Neural progenitor cell (in vitro differentiated cells): ENCODE measurements around the gene COQ2. TPM values are rescaled to one million over a fixed set of nuclear protein-coding genes. Genes with fewer than 3 reads are reported as not detected.

Experiments used
- DNase-seq: peaks from one replicate; pipeline ENCODE4 v3.0.0-alpha.2; 2016; ENCODE audit warnings: low spot score
- H2AFZ ChIP-seq: fragments of 200-600 bp; sonication (generic); replicated peaks from 2 replicates; pipeline ENCODE4 v1.6.1; 2016; ENCODE audit warnings: antibody characterized with exemption
- H3F3A ChIP-seq: fragments of 200-600 bp; sonication (generic); 2 replicates; pipeline ENCODE4 v1.6.1; 2016; ENCODE audit warnings: antibody characterized with exemption, low read depth
- H3K27ac ChIP-seq: fragments of 200-600 bp; sonication (generic); 2 replicates; pipeline ENCODE4 v1.5.1; 2016; ENCODE audit warnings: mild to moderate bottlenecking
- H3K27me3 ChIP-seq: fragments of 200-600 bp; sonication (generic); 2 replicates; pipeline ENCODE4 v1.6.1; 2016; ENCODE audit warnings: mild to moderate bottlenecking, moderate library complexity
- H3K36me3 ChIP-seq: fragments of 200-600 bp; sonication (generic); 2 replicates; pipeline ENCODE4 v1.5.1; 2016
- H3K4me1 ChIP-seq: fragments of 200-600 bp; sonication (generic); 2 replicates; pipeline ENCODE4 v1.6.1; 2016; ENCODE audit warnings: mixed run types
- H3K4me2 ChIP-seq: fragments of 200-600 bp; sonication (generic); 2 replicates; pipeline ENCODE4 v1.6.1; 2016
- H3K4me3 ChIP-seq: fragments of 200-600 bp; sonication (generic); 2 replicates; pipeline ENCODE4 v1.5.1; 2016
- H3K79me2 ChIP-seq: fragments of 200-600 bp; sonication (generic); 2 replicates; pipeline ENCODE4 v1.6.1; 2016; ENCODE audit warnings: low read depth
- H3K9ac ChIP-seq: fragments of 200-600 bp; sonication (generic); 2 replicates; pipeline ENCODE4 v1.6.1; 2016
- H3K9me3 ChIP-seq: fragments of 200-600 bp; sonication (generic); 2 replicates; pipeline ENCODE4 v1.5.1; 2016; ENCODE audit warnings: low read depth
- H4K20me1 ChIP-seq: fragments of 200-600 bp; sonication (generic); 2 replicates; pipeline ENCODE4 v1.6.1; 2016; ENCODE audit warnings: low read depth
- H3K27ac Mint-ChIP-seq: 3 replicates; pipeline ENCODE4 v1.8.0; 2021; ENCODE audit warnings: mixed read lengths
- H3K27me3 Mint-ChIP-seq: 2 replicates; pipeline ENCODE4 v1.8.0; 2022; ENCODE audit warnings: low read depth, mild to moderate bottlenecking, inconsistent platforms, moderate library complexity, mixed read lengths; ENCODE audit not compliant: insufficient read depth
- H3K36me3 Mint-ChIP-seq: 3 replicates; pipeline ENCODE4 v1.8.0; 2021; ENCODE audit warnings: mixed read lengths
- H3K4me1 Mint-ChIP-seq: 3 replicates; pipeline ENCODE4 v1.8.0; 2021; ENCODE audit warnings: mixed read lengths
- H3K4me3 Mint-ChIP-seq: 3 replicates; pipeline ENCODE4 v1.8.0; 2021; ENCODE audit warnings: mild to moderate bottlenecking, moderate library complexity, mixed read lengths
- H3K9me3 Mint-ChIP-seq: 3 replicates; pipeline ENCODE4 v1.8.0; 2020; ENCODE audit warnings: mixed read lengths
- EZH2 ChIP-seq: fragments of 200-600 bp; sonication (generic); IDR thresholded peaks from 2 replicates; pipeline ENCODE4 v1.6.1; 2017; ENCODE audit warnings: antibody characterized with exemption, mild to moderate bottlenecking, moderate library complexity
- EZH2phosphoT487 ChIP-seq: fragments of 200-600 bp; sonication (generic); IDR thresholded peaks from 2 replicates; pipeline ENCODE4 v1.6.1; 2017; ENCODE audit warnings: antibody characterized with exemption
- total RNA-seq: library from RNA; depleted of rRNA; stranded (reverse); fragments of >200 nt; gene quantifications from 2 replicates; pipeline ENCODE4 v1.2.3, GENCODE V29; 2015; ENCODE audit warnings: low replicate concordance
- TF ChIP-seq, protein P1 (sequence below): fragments of 200-600 bp; sonication (generic); IDR thresholded peaks from 2 replicates; pipeline ENCODE4 v1.5.1; 2017; ENCODE audit warnings: antibody characterized with exemption, mild to moderate bottlenecking

The COQ2 gene
- total RNA-seq, 1 donor from 2014 or later, result 32.7 TPM

DNA sequence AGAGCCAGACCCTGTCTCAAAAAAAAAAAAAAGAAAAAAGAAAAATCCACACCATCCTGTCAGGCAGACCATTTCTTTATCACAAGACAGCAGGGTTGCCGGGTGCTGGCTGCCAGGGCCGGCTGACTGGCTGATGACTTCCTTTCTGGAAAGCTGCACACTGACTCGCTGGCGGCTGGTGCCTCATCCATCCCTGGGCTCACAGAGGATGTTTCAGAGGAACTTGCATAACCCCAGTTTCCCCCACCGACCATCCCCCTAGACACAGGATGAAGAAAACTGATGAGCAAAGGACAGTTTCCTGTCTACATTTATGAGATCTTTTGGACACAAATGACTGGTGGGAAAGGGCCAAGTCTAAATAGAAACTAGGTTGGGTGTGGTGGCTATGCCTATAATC, 36.0 kb upstream of the COQ2 start:
- H3K4me2 ChIP-seq, result no peak overlapping the region
- no peak overlapping the region for H2AFZ ChIP-seq
- no peaks in the 10 kb centered on the region for H3K36me3 Mint-ChIP-seq
- DNase-seq, result no peak
- H4K20me1 ChIP-seq, result no peaks in the 10 kb centered on the region
- TF ChIP-seq, protein P1, sequence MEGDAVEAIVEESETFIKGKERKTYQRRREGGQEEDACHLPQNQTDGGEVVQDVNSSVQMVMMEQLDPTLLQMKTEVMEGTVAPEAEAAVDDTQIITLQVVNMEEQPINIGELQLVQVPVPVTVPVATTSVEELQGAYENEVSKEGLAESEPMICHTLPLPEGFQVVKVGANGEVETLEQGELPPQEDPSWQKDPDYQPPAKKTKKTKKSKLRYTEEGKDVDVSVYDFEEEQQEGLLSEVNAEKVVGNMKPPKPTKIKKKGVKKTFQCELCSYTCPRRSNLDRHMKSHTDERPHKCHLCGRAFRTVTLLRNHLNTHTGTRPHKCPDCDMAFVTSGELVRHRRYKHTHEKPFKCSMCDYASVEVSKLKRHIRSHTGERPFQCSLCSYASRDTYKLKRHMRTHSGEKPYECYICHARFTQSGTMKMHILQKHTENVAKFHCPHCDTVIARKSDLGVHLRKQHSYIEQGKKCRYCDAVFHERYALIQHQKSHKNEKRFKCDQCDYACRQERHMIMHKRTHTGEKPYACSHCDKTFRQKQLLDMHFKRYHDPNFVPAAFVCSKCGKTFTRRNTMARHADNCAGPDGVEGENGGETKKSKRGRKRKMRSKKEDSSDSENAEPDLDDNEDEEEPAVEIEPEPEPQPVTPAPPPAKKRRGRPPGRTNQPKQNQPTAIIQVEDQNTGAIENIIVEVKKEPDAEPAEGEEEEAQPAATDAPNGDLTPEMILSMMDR, result no peak
- no peak for TF ChIP-seq EZH2phosphoT487
- TF ChIP-seq EZH2, result no peak
- no peaks in the 10 kb centered on the region for H3F3A ChIP-seq
- no peak overlapping the region for H3K4me3 ChIP-seq
- H3K4me3 Mint-ChIP-seq, result no peak overlapping the region
- no peaks in the 10 kb centered on the region for H3K27me3 ChIP-seq
- H3K27ac Mint-ChIP-seq, result no peak overlapping the region
- H3K27me3 Mint-ChIP-seq, result peaks cover 5% of the 10 kb centered on the region
- H3K9me3 ChIP-seq, result no peaks in the 10 kb centered on the region
- no peaks in the 10 kb centered on the region for H3K79me2 ChIP-seq
- no peak overlapping the region for H3K9ac ChIP-seq
- H3K4me1 ChIP-seq, result no peaks in the 10 kb centered on the region
- H3K9me3 Mint-ChIP-seq, result no peaks in the 10 kb centered on the region
- H3K4me1 Mint-ChIP-seq, result no peaks in the 10 kb centered on the region
- H3K27ac ChIP-seq, result no peak overlapping the region
- H3K36me3 ChIP-seq, result no peaks in the 10 kb centered on the region

DNA sequence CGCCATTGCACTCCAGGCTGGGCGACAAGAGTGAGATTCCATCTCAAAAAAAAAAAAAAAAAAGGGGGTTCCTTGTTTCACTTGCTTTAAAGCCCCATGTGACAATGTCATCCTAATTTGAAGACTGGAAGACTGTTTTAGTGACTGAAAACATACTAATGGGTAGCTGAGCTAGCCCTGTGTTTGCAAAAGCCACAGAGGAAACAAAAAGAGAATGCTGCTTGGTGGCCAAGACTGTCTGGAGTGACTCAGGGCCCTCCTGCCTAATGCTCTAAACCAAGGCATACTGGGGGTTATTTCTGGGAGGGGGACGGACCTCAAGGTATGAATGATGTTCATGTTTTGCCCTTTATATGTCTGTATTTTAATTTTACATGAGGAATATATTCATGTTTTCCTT, 34.1 kb upstream of the COQ2 start:
- DNase-seq, result no peak
- TF ChIP-seq EZH2phosphoT487 (no peak), EZH2 (no peak)
- TF ChIP-seq, protein P1, result no peak
- no peak overlapping the region for H3K27ac ChIP-seq

GRCh38 chr4:83317671-83318070, 33.1 kb upstream of the COQ2 start:
- Mint-ChIP-seq H3K36me3 (no peaks in the 10 kb centered on the region), H3K9me3 (no peaks in the 10 kb centered on the region), H3K4me3 (no peak overlapping the region), H3K4me1 (no peaks in the 10 kb centered on the region), H3K27ac (no peak overlapping the region), H3K27me3 (peaks cover 5% of the 10 kb centered on the region)
- Histone ChIP-seq H3K4me2 (no peak overlapping the region), H4K20me1 (no peaks in the 10 kb centered on the region), H3K9ac (no peak overlapping the region), H3F3A (no peaks in the 10 kb centered on the region), H3K27ac (no peak overlapping the region), H3K27me3 (no peaks in the 10 kb centered on the region), H3K4me1 (no peaks in the 10 kb centered on the region), H3K9me3 (no peaks in the 10 kb centered on the region), H2AFZ (no peak overlapping the region), H3K36me3 (no peaks in the 10 kb centered on the region), H3K4me3 (no peak overlapping the region), H3K79me2 (no peaks in the 10 kb centered on the region)
- DNase-seq, result no peak
- TF ChIP-seq EZH2phosphoT487, result no peak
- no peak for TF ChIP-seq EZH2

More for the DNA sequence above, 34.1 kb upstream of the COQ2 start:
- no peak overlapping the region for H3K27ac Mint-ChIP-seq
- H3K36me3 Mint-ChIP-seq, result no peaks in the 10 kb centered on the region
- H3K9me3 Mint-ChIP-seq, result no peaks in the 10 kb centered on the region
- H3K4me3 Mint-ChIP-seq, result no peak overlapping the region
- Histone ChIP-seq H3K27me3 (no peaks in the 10 kb centered on the region), H2AFZ (no peak overlapping the region), H3K9me3 (no peaks in the 10 kb centered on the region), H3K9ac (no peak overlapping the region), H4K20me1 (no peaks in the 10 kb centered on the region), H3K79me2 (no peaks in the 10 kb centered on the region), H3K4me1 (no peaks in the 10 kb centered on the region), H3K36me3 (no peaks in the 10 kb centered on the region), H3F3A (no peaks in the 10 kb centered on the region), H3K4me2 (no peak overlapping the region), H3K4me3 (no peak overlapping the region)
- no peaks in the 10 kb centered on the region for H3K4me1 Mint-ChIP-seq
- peaks cover 5% of the 10 kb centered on the region for H3K27me3 Mint-ChIP-seq

- DNase-seq, result no peak
- Histone ChIP-seq H3F3A (no peaks in the 10 kb centered on the region), H3K36me3 (no peaks in the 10 kb centered on the region), H3K4me1 (no peaks in the 10 kb centered on the region), H3K9ac (no peak overlapping the region), H3K27ac (no peak overlapping the region), H3K9me3 (no peaks in the 10 kb centered on the region), H3K4me2 (no peak overlapping the region), H3K27me3 (no peaks in the 10 kb centered on the region), H2AFZ (no peak overlapping the region), H3K79me2 (no peaks in the 10 kb centered on the region), H3K4me3 (no peak overlapping the region), H4K20me1 (no peaks in the 10 kb centered on the region)
- Mint-ChIP-seq H3K36me3 (no peaks in the 10 kb centered on the region), H3K4me1 (no peaks in the 10 kb centered on the region), H3K27me3 (peaks cover 4% of the 10 kb centered on the region), H3K4me3 (no peak overlapping the region), H3K27ac (no peak overlapping the region), H3K9me3 (no peaks in the 10 kb centered on the region)
- TF ChIP-seq EZH2 (no peak), EZH2phosphoT487 (no peak)
- TF ChIP-seq, protein P1, result no peak
Observed at GRCh38 chr4:83316459-83317165, 32.0 kb upstream of the COQ2 start.
